ENCODE measurements around the gene TANK. TPM values are rescaled to one million over a fixed set of nuclear protein-coding genes. Genes with fewer than 3 reads are reported as not detected.
"Not testable (repeated sequence)": the region's sequence is repeated elsewhere in the genome, so short reads cannot be mapped to it uniquely, and the experiment has no call there.

The TANK gene
- total RNA-seq, 2 donors from 2014 or later = 50.4 to 51.0 TPM

DNA sequence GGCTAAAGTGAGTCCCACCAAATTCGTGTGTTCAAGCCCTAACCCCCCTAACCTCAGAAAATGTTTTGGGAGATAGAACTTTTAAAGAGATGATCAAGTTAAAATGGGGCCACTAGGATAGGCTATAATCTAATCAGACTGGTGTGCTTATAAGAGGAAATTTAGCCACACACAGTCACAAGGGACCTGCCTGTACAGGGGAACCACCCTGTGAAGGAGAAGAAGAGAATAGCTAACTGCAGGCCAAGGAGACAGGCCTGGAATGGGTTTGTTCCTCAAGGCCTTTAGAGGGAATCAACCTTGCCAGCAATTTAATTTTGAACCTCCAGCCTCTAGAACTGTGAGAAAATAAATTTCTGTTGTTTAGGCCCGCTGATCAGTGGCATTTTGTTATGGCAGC, 36.0 kb upstream of the TANK start:
- H3K4me1 ChIP-seq (replicated peaks) = peaks cover 4% of the 10 kb centered on the region
- TF ChIP-seq, protein P1, sequence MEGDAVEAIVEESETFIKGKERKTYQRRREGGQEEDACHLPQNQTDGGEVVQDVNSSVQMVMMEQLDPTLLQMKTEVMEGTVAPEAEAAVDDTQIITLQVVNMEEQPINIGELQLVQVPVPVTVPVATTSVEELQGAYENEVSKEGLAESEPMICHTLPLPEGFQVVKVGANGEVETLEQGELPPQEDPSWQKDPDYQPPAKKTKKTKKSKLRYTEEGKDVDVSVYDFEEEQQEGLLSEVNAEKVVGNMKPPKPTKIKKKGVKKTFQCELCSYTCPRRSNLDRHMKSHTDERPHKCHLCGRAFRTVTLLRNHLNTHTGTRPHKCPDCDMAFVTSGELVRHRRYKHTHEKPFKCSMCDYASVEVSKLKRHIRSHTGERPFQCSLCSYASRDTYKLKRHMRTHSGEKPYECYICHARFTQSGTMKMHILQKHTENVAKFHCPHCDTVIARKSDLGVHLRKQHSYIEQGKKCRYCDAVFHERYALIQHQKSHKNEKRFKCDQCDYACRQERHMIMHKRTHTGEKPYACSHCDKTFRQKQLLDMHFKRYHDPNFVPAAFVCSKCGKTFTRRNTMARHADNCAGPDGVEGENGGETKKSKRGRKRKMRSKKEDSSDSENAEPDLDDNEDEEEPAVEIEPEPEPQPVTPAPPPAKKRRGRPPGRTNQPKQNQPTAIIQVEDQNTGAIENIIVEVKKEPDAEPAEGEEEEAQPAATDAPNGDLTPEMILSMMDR (IDR thresholded peaks at IDR 0.05) = no peak
- TF ChIP-seq POLR2A (IDR thresholded peaks at IDR 0.05) = no peak
- no peak for TF ChIP-seq POLR2AphosphoS5 (IDR thresholded peaks at IDR 0.05)
- DNase-seq (ENCODE audit: low spot score) = no peak
- no peaks in the 10 kb centered on the region for H3K27me3 ChIP-seq (replicated peaks; ENCODE audit: insufficient read depth)
- WGBS = 62% methylated on average over 2 of the region's 2 CpGs
- peak overlapping the region in 1 of 2 donors; percentile 57 for H3K27ac ChIP-seq
- H3K36me3 ChIP-seq = no peaks in the 10 kb centered on the region
- no peaks in the 10 kb centered on the region for H3K9me3 ChIP-seq
- intact Hi-C loops (cut with DNase I) = no loop called here
- H3K4me3 ChIP-seq = no peak overlapping the region

DNA sequence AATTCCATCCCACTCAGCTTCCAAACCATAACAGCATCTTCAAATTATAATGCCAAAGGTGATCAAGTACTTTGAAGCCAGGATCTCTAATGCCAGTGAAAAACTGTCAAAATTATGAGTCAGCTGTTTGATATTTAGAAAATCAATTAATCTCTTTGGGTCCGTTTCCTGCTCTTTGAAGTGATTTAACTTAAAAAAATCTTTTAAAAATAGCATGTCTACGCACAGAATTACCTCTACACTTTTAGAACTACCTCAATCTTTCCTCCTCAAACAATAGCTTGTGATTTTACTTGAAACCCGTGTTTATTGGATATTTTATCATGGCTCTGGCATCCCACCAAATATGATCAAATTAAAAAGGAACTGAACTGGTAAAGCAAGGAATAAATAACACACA, 31.3 kb upstream of the TANK start:
- Histone ChIP-seq H3K4me1 (replicated peaks) (no peaks in the 10 kb centered on the region), H3K27ac (no peak overlapping the region), H3K36me3 (no peaks in the 10 kb centered on the region), H3K9me3 (no peaks in the 10 kb centered on the region), H3K27me3 (replicated peaks; ENCODE audit: insufficient read depth) (no peaks in the 10 kb centered on the region), H3K4me3 (no peak overlapping the region)
- intact Hi-C loops (cut with DNase I) = no loop called here
- WGBS = 38% methylated on average over 3 of the region's 3 CpGs
- TF ChIP-seq, protein P1 (IDR thresholded peaks at IDR 0.05) = no peak
- TF ChIP-seq POLR2AphosphoS5 (IDR thresholded peaks at IDR 0.05) (no peak), POLR2A (IDR thresholded peaks at IDR 0.05) (no peak)
- DNase-seq (ENCODE audit: low spot score) = no peak

DNA sequence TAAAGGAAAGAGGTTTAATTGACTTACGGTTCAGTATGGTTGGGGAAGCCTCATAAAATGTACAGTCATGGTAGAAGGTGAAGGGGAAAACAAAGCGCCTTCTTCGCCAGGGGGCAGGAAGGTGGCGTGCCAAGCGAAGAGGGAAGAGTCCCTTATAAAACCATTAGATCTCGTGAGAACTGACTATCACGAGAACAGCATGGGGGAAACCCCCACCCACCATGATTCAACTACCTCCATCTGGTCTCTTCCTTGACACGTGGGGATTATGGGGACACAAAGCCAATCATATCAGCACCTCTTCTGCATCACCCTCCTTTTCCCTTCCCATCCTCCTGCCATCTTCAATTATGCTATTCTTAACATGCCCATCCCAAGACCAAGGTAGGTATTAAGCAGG, 29.9 kb upstream of the TANK start:
- Histone ChIP-seq H3K9me3 (no peaks in the 10 kb centered on the region), H3K27me3 (replicated peaks; ENCODE audit: insufficient read depth) (no peaks in the 10 kb centered on the region), H3K36me3 (no peaks in the 10 kb centered on the region), H3K4me3 (no peak overlapping the region), H3K4me1 (replicated peaks) (peaks cover 5% of the 10 kb centered on the region), H3K27ac (no peak overlapping the region)
- no peak for DNase-seq (ENCODE audit: low spot score)
- intact Hi-C loops (cut with DNase I) = no loop called here
- TF ChIP-seq POLR2A (IDR thresholded peaks at IDR 0.05) = no peak
- TF ChIP-seq POLR2AphosphoS5 (IDR thresholded peaks at IDR 0.05) = no peak
- TF ChIP-seq, protein P1 (IDR thresholded peaks at IDR 0.05) = no peak
- WGBS = 89% methylated on average over 8 of the region's 8 CpGs

DNA sequence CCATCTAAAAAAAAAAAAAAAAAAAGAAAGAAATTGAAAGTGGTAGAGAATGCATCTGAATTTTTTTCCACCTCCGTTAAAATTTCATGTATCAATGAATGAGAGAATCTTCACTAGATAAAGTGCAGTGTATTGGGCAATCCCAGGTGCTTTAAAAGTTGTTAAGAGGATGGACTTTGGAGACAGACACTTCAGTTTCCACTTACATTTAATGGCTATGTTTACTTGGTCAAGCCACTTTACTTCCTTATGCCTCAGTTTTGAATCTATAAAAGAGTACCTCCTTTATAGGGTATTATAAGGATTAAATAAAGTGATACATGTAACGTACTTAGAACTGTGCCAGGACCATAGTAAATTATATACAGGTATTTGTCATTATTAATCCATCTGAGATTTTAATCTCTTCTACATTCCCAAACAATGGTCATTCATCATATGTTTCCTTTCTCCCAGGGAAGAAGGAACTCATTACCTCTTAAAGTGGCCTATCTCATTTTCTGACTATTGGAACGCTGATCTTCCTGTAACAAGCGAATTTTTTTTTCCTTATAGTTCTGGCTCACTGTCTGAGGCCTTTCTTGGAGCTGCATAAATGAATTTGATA, 29.1 kb upstream of the TANK start:
- no peak for DNase-seq (ENCODE audit: low spot score)
- Histone ChIP-seq H3K36me3 (no peaks in the 10 kb centered on the region), H3K27ac (no peak overlapping the region), H3K4me1 (replicated peaks) (peaks cover 5% of the 10 kb centered on the region), H3K4me3 (no peak overlapping the region), H3K9me3 (no peaks in the 10 kb centered on the region), H3K27me3 (replicated peaks; ENCODE audit: insufficient read depth) (no peaks in the 10 kb centered on the region)
- intact Hi-C loops (cut with DNase I) = no loop called here
- WGBS = 45% methylated on average over 4 of the region's 4 CpGs
- TF ChIP-seq, protein P1 (IDR thresholded peaks at IDR 0.05) = no peak
- TF ChIP-seq POLR2A (IDR thresholded peaks at IDR 0.05) (no peak), POLR2AphosphoS5 (IDR thresholded peaks at IDR 0.05) (no peak)

DNA sequence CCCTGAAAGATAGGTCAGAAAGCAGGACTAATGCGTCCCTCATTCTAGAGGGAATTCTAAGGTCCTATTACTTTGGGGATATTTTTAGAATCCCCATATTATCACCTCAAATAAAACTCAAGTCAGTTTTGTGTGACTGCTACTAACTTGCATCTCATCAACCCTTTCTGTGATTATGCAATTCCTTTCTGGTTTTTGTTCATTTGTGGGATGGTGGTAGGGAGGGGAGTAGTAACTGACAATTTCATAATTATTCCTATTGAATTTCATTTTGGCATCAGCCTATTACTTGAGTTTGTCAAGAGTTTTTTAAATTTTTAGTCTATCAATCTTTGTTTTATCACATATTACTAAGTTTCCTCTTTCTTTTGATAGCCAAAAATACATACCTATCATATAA, 28.4 kb upstream of the TANK start:
- intact Hi-C loops (cut with DNase I) = no loop called here

DNA sequence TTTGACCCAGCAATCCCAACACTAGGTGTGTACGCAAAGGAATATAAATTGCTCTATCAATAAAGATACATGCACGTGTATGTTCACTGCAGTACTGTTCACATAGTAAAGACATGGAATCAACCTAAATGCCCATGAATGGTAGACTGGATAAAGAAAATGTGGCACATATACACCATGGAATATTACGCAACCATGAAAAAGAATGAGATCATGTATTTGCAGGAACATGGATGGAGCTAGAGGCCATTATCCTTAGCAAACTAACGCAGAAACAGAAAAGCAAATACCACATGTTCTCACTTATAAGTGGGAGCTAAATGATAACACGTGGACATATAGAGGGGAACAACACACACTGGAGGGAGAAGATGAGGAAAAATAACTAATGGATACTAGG, 27.8 kb upstream of the TANK start:
- H3K9me3 ChIP-seq; H3K4me1 ChIP-seq (replicated peaks); H3K36me3 ChIP-seq; H3K4me3 ChIP-seq; H3K27me3 ChIP-seq (replicated peaks; ENCODE audit: insufficient read depth); intact Hi-C loops (cut with DNase I); DNase-seq (ENCODE audit: low spot score); H3K27ac ChIP-seq: not testable (repeated sequence)
- 96% methylated on average over 5 of the region's 5 CpGs for WGBS

More for the DNA sequence above, 28.4 kb upstream of the TANK start:
- 93% methylated on average over 1 of the region's 1 CpG for WGBS
- no peaks in the 10 kb centered on the region for H3K27me3 ChIP-seq (replicated peaks; ENCODE audit: insufficient read depth)
- no peak overlapping the region for H3K4me3 ChIP-seq
- no peaks in the 10 kb centered on the region for H3K9me3 ChIP-seq
- H3K4me1 ChIP-seq (replicated peaks) = peaks cover 5% of the 10 kb centered on the region
- H3K36me3 ChIP-seq = no peaks in the 10 kb centered on the region
- DNase-seq (ENCODE audit: low spot score) = no peak
- TF ChIP-seq POLR2A (IDR thresholded peaks at IDR 0.05) (no peak), POLR2AphosphoS5 (IDR thresholded peaks at IDR 0.05) (no peak)
- TF ChIP-seq, protein P1 (IDR thresholded peaks at IDR 0.05) = no peak
- no peak overlapping the region for H3K27ac ChIP-seq
